IMR-90 (cell line): ENCODE measurements around the gene IGFBP7. TPM values are rescaled to one million over a fixed set of nuclear protein-coding genes. Genes with fewer than 3 reads are reported as not detected.

Source experiments
- ATAC-seq: fragments of 200-7000 bp; cut with Tn5 transposase; 2 replicates; pipeline ENCODE4 v1.9.1; 2020; ENCODE audit warnings: low read depth, mild to moderate bottlenecking, moderate library complexity
- BruUV-seq: library from RNA; stranded (reverse); fragments of 400-500 nt; replicated peaks from 2 replicates; lab custom pipeline; 2021; lab: Mats Ljungman, UMichigan
- CTCF ChIA-PET: fragments of 300-600 bp; formaldehyde crosslinking; extraction: SDS; loops from one replicate; lab custom pipeline; 2021; ENCODE audit warnings: antibody characterized with exemption; lab: Yijun Ruan, JAX
- POLR2A ChIA-PET: fragments of 300-600 bp; sonication (Branson Sonifier 250); formaldehyde crosslinking; loops from one replicate; lab custom pipeline; 2022; ENCODE audit warnings: antibody characterized with exemption; ENCODE audit not compliant: unreplicated experiment; lab: Charles Lee
- DNase-seq: peaks from one replicate; pipeline ENCODE4 v3.0.0; 2013
- H2AFZ ChIP-seq: replicated peaks from 2 replicates; pipeline ENCODE3; 2013; ENCODE audit warnings: low read length, mild to moderate bottlenecking; ENCODE audit not compliant: poor library complexity
- H2AK5ac ChIP-seq: 2 replicates; pipeline ENCODE4 v1.6.1; 2013; ENCODE audit warnings: low read depth, low read length, inconsistent platforms
- H2AK9ac ChIP-seq: replicated peaks from 2 replicates; pipeline ENCODE3; 2013; ENCODE audit warnings: mild to moderate bottlenecking, low read depth, low read length, moderate library complexity; ENCODE audit not compliant: poor library complexity
- H2BK120ac ChIP-seq: 2 replicates; pipeline ENCODE4 v1.6.1; 2013; ENCODE audit warnings: low read depth, low read length, inconsistent platforms
- H2BK15ac ChIP-seq: 3 replicates; pipeline ENCODE4 v1.6.1; 2013; ENCODE audit warnings: low read depth, low read length, inconsistent platforms
- H2BK20ac ChIP-seq: 2 replicates; pipeline ENCODE4 v1.6.1; 2013; ENCODE audit warnings: low read depth, mild to moderate bottlenecking, inconsistent platforms, low read length, moderate library complexity
- H2BK5ac ChIP-seq: 2 replicates; pipeline ENCODE4 v1.6.1; 2013; ENCODE audit warnings: mild to moderate bottlenecking, low read depth, low read length, inconsistent platforms; ENCODE audit not compliant: poor library complexity, severe bottlenecking
- H3K14ac ChIP-seq: replicated peaks from 2 replicates; pipeline ENCODE4 v1.6.1; 2013; ENCODE audit warnings: low read depth, low read length, inconsistent platforms
- H3K18ac ChIP-seq: 2 replicates; pipeline ENCODE4 v1.6.1; 2013; ENCODE audit warnings: low read depth, low read length, control low read depth
- H3K23ac ChIP-seq: 2 replicates; pipeline ENCODE4 v1.6.1; 2013; ENCODE audit warnings: low read depth, low read length, inconsistent platforms
- H3K27ac ChIP-seq: 2 replicates; pipeline ENCODE4 v1.5.1; 2013; ENCODE audit warnings: mild to moderate bottlenecking, control low read depth, low read length; ENCODE audit not compliant: insufficient read depth
- H3K27me3 ChIP-seq: 2 replicates; pipeline ENCODE4 v1.6.1; 2013; ENCODE audit warnings: low read length; ENCODE audit not compliant: control insufficient read depth, insufficient read depth
- H3K36me3 ChIP-seq: 2 replicates; pipeline ENCODE4 v1.6.1; 2013; ENCODE audit warnings: low read length, mixed read lengths; ENCODE audit not compliant: control insufficient read depth, insufficient read depth
- H3K4ac ChIP-seq: 2 replicates; pipeline ENCODE4 v1.6.1; 2013; ENCODE audit warnings: low read depth, low read length, inconsistent platforms
- H3K4me1 ChIP-seq: 2 replicates; pipeline ENCODE4 v1.6.1; 2013; ENCODE audit warnings: low read length, mixed read lengths; ENCODE audit not compliant: control insufficient read depth, insufficient read depth
- H3K4me2 ChIP-seq: 2 replicates; pipeline ENCODE4 v1.6.1; 2013; ENCODE audit warnings: low read depth, mild to moderate bottlenecking, control low read depth, low read length, moderate library complexity
- H3K4me3 ChIP-seq: 2 replicates; pipeline ENCODE4 v1.5.1; 2013; ENCODE audit warnings: low read depth, mild to moderate bottlenecking, control low read depth, low read length, moderate library complexity; ENCODE audit not compliant: insufficient read depth
- H3K56ac ChIP-seq: 2 replicates; pipeline ENCODE4 v1.6.1; 2013; ENCODE audit warnings: low read length, inconsistent platforms; ENCODE audit not compliant: insufficient read depth; ENCODE audit errors: extremely low read depth
- H3K79me1 ChIP-seq, 2 experiments: 2 replicates each; pipeline ENCODE4 v1.6.1; 2013; ENCODE audit warnings: low read length in 2 of 2, inconsistent platforms in 1 of 2, low read depth in 1 of 2
- H3K9ac ChIP-seq: 2 replicates; pipeline ENCODE4 v1.6.1; 2013; ENCODE audit warnings: low read depth, low read length, control low read depth
- H3K9me1 ChIP-seq: 2 replicates; pipeline ENCODE4 v1.6.1; 2013; ENCODE audit warnings: low read length, inconsistent platforms; ENCODE audit not compliant: insufficient read depth
- H3K9me3 ChIP-seq: 2 replicates; pipeline ENCODE4 v1.6.1; 2013; ENCODE audit warnings: low read length; ENCODE audit not compliant: control insufficient read depth, insufficient read depth
- H4K20me1 ChIP-seq: 2 replicates; pipeline ENCODE4 v1.6.1; 2013; ENCODE audit warnings: low read length, inconsistent platforms; ENCODE audit not compliant: insufficient read depth
- H4K5ac ChIP-seq: 2 replicates; pipeline ENCODE4 v1.6.1; 2013; ENCODE audit warnings: mild to moderate bottlenecking, low read depth, low read length, control low read depth
- H4K8ac ChIP-seq, 2 experiments: 2 replicates each; pipeline ENCODE4 v1.6.1; 2013; ENCODE audit warnings: low read depth in 2 of 2, low read length in 2 of 2, control low read depth in 1 of 2, inconsistent platforms in 1 of 2
- H4K91ac ChIP-seq: 2 replicates; pipeline ENCODE4 v1.6.1; 2013; ENCODE audit warnings: low read depth, low read length, inconsistent platforms; ENCODE audit not compliant: insufficient read depth
- BHLHE40 ChIP-seq: fragments of 150-350 bp; IDR thresholded peaks from 2 replicates; pipeline ENCODE4 v1.6.1; 2016; ENCODE audit warnings: mild to moderate bottlenecking, low read depth, low read length
- CEBPB ChIP-seq: IDR thresholded peaks from 2 replicates; pipeline ENCODE4 v1.6.1; 2012; ENCODE audit warnings: low read depth, low read length, improper control_type of control experiment
- CHD1 ChIP-seq: IDR thresholded peaks from 2 replicates; pipeline ENCODE4 v1.6.1; 2012; ENCODE audit warnings: low read depth, low read length, improper control_type of control experiment
- CTCF ChIP-seq: conservative IDR thresholded peaks from 2 replicates; pipeline ENCODE4 v1.5.1; 2012; ENCODE audit warnings: mild to moderate bottlenecking, low read depth, low read length, improper control_type of control experiment
- ELK1 ChIP-seq: fragments of 150-350 bp; IDR thresholded peaks from 2 replicates; pipeline ENCODE4 v1.6.1; 2016; ENCODE audit warnings: low read depth, mild to moderate bottlenecking, low read length, moderate library complexity, borderline replicate concordance
- FOS ChIP-seq: fragments of 150-350 bp; IDR thresholded peaks from 2 replicates; pipeline ENCODE4 v1.6.1; 2016; ENCODE audit warnings: low read depth, low read length
- MAFK ChIP-seq: IDR thresholded peaks from 2 replicates; pipeline ENCODE4 v1.6.1; 2012; ENCODE audit warnings: low read depth, low read length, improper control_type of control experiment
- MAZ ChIP-seq: IDR thresholded peaks from 2 replicates; pipeline ENCODE4 v1.6.1; 2012; ENCODE audit warnings: low read depth, mild to moderate bottlenecking, low read length, improper control_type of control experiment, moderate library complexity, borderline replicate concordance
- MXI1 ChIP-seq: IDR thresholded peaks from 2 replicates; pipeline ENCODE4 v1.6.1; 2012; ENCODE audit warnings: low read depth, mild to moderate bottlenecking, low read length, moderate library complexity, borderline replicate concordance
- NFE2L2 ChIP-seq: fragments of 150-350 bp; IDR thresholded peaks from 2 replicates; pipeline ENCODE4 v1.6.1; 2016; ENCODE audit warnings: low read depth, mild to moderate bottlenecking, low read length
- POLR2A ChIP-seq: IDR thresholded peaks from 2 replicates; pipeline ENCODE4 v1.6.1; 2012; ENCODE audit warnings: mild to moderate bottlenecking, low read depth, low read length
- RAD21 ChIP-seq: IDR thresholded peaks from 2 replicates; pipeline ENCODE4 v1.6.1; 2012; ENCODE audit warnings: low read length, improper control_type of control experiment
- RCOR1 ChIP-seq: IDR thresholded peaks from 2 replicates; pipeline ENCODE4 v1.6.1; 2012; ENCODE audit warnings: mild to moderate bottlenecking, low read length, improper control_type of control experiment; ENCODE audit not compliant: insufficient replicate concordance
- RFX5 ChIP-seq: IDR thresholded peaks from 2 replicates; pipeline ENCODE4 v1.8.0; 2012; ENCODE audit warnings: low read depth, mild to moderate bottlenecking, low read length, moderate library complexity
- SMC3 ChIP-seq: fragments of 150-350 bp; IDR thresholded peaks from 2 replicates; pipeline ENCODE4 v1.6.1; 2016; ENCODE audit warnings: low read depth, mild to moderate bottlenecking, antibody characterized with exemption, low read length, moderate library complexity
- USF2 ChIP-seq: fragments of 150-350 bp; IDR thresholded peaks from 2 replicates; pipeline ENCODE4 v1.6.1; 2017; ENCODE audit warnings: mild to moderate bottlenecking, antibody characterized with exemption, low read length, low read depth
- WGBS, 2 experiments: methylation state at CpG; one replicate each; pipeline versions ENCODE4 v1.1.5 to v1.1.7; 2013; ENCODE audit warnings: missing lambda C conversion rate in 2 of 2; ENCODE audit not compliant: insufficient read length in 1 of 2; ENCODE audit errors: extremely low coverage in 2 of 2; 5-methylcytosine and 5-hydroxymethylcytosine counted together
- dilution Hi-C: fragments of 300-500 bp; cut with HindIII; formaldehyde crosslinking; loops from one replicate; pipeline ENCODE4 v1.14.3; 2018; ENCODE audit warnings: low sequenced_read_pairs; ENCODE audit not compliant: unreplicated experiment
- in situ Hi-C: fragments of 300-500 bp; cut with MboI; formaldehyde crosslinking; loops from 3 replicates; pipeline ENCODE4 v1.14.3; 2019; ENCODE audit warnings: low sequenced_read_pairs, inconsistent platforms, mixed read lengths
- intact Hi-C: fragments of 100-400 bp; cut with micrococcal nuclease; formaldehyde crosslinking; loops from 2 replicates; pipeline ENCODE4 v1.10.0; 2022
- polyA plus RNA-seq, 3 experiments: library from polyadenylated mRNA; depleted of rRNA; stranded (reverse); fragments of >200 nt; gene quantifications; 2 replicates each; pipeline ENCODE4 v1.2.3, GENCODE V29; 2012; ENCODE audit warnings: low replicate concordance in 1 of 3
- total RNA-seq: library from RNA; depleted of rRNA; stranded (reverse); fragments of >200 nt; gene quantifications from 2 replicates; pipeline ENCODE4 v1.2.3, GENCODE V29; 2012

IGFBP7 gene
- total and polyA plus RNA-seq, 2 of the 4 experiments (the other 2 are of a cell fraction) = 33.2 to 267 TPM

GRCh38 chr4:57090079-57090478, 20.1 kb downstream of the IGFBP7 start:
- H2BK20ac ChIP-seq = no peak overlapping the region
- dilution Hi-C loops (no loop called here), intact Hi-C loops (no loop called here), in situ Hi-C loops (no loop called here)
- no peak overlapping the region for H3K9ac ChIP-seq
- peaks cover 15% of the 10 kb centered on the region for H3K9me1 ChIP-seq
- H4K5ac ChIP-seq = no peak overlapping the region; the same call in 1 of the 2 replicates
- no peak overlapping the region for H3K4me3 ChIP-seq
- no peak overlapping the region for H3K4ac ChIP-seq
- no peak overlapping the region for H3K23ac ChIP-seq
- no peak overlapping the region for H3K56ac ChIP-seq
- POLR2A ChIA-PET = no interaction called here
- H3K14ac ChIP-seq = no peak overlapping the region
- CTCF ChIA-PET = no interaction called here
- no peak overlapping the region for H3K27ac ChIP-seq
- H3K9me3 ChIP-seq = no peaks in the 10 kb centered on the region
- no CpG with 5 or more reads among the region's 3 CpGs for WGBS, 2 experiments
- no peak overlapping the region for H2AK9ac ChIP-seq
- peaks cover 11% of the 10 kb centered on the region for H3K4me1 ChIP-seq
- H3K18ac ChIP-seq = no peak overlapping the region
- 0 out of 3 replicates have a peak overlapping the region, but pooled peaks have one; percentile 1 for H2BK15ac ChIP-seq
- H3K36me3 ChIP-seq = peaks cover 3% of the 10 kb centered on the region; the same call in 1 of the 2 replicates
- peaks cover 8% of the 10 kb centered on the region; the same call in 1 of the 2 replicates for H4K20me1 ChIP-seq
- DNase-seq (no peak), ATAC-seq (no peak)
- no TSS peak for BruUV-seq
- H2BK120ac ChIP-seq = no peak overlapping the region
- no peak overlapping the region for H2BK5ac ChIP-seq
- H3K27me3 ChIP-seq = no peaks in the 10 kb centered on the region
- TF ChIP-seq NFE2L2 (no peak), USF2 (no peak), BHLHE40 (no peak), ELK1 (no peak), CEBPB (no peak), RAD21 (no peak), POLR2A (no peak), CTCF (no peak), RFX5 (no peak), MAFK (no peak), RCOR1 (no peak), CHD1 (no peak), SMC3 (no peak), MXI1 (no peak), FOS (no peak), MAZ (no peak)
- H4K91ac ChIP-seq = no peak overlapping the region
- no peak overlapping the region for H2AFZ ChIP-seq
- no peak overlapping the region for H4K8ac ChIP-seq
- no peak overlapping the region for H2AK5ac ChIP-seq
- no peak overlapping the region for H3K4me2 ChIP-seq
- peaks cover 21 to 60% of the 10 kb centered on the region in 2 experiments; a peak in 3 of 4 replicates for H3K79me1 ChIP-seq
